GM23338 (cell line): ENCODE results near the gene COMP. TPM values are rescaled to one million over a fixed set of nuclear protein-coding genes. Genes with fewer than 3 reads are reported as not detected.

ENCODE experiments used
- ATAC-seq: fragments of 200-7000 bp; cut with Tn5 transposase; 3 replicates; pipeline ENCODE4 v1.9.1; 2020
- DNase-seq: peaks from one replicate; pipeline ENCODE4 v3.0.0-alpha.2; 2015; ENCODE audit warnings: low spot score
- H2AFZ ChIP-seq: fragments of 200-600 bp; sonication (generic); 2 replicates; pipeline ENCODE4 v1.8.0; 2016; ENCODE audit warnings: antibody characterized with exemption, mild to moderate bottlenecking, moderate library complexity
- H3F3A ChIP-seq: fragments of 200-600 bp; sonication (generic); replicated peaks from 2 replicates; pipeline ENCODE4 v1.8.0; 2017; ENCODE audit warnings: antibody characterized with exemption, mixed run types, low read depth
- H3K27ac ChIP-seq: fragments of 200-600 bp; sonication (generic); 2 replicates; pipeline ENCODE4 v1.6.1; 2016; ENCODE audit warnings: low read depth
- H3K27me3 ChIP-seq: fragments of 200-600 bp; sonication (generic); 2 replicates; pipeline ENCODE4 v1.8.0; 2016; ENCODE audit warnings: mild to moderate bottlenecking, mixed run types, moderate library complexity; ENCODE audit not compliant: insufficient read depth
- H3K36me3 ChIP-seq: fragments of 200-600 bp; sonication (generic); 2 replicates; pipeline ENCODE4 v1.8.0; 2016; ENCODE audit warnings: mild to moderate bottlenecking; ENCODE audit not compliant: insufficient read depth
- H3K4me1 ChIP-seq: fragments of 200-600 bp; sonication (generic); 2 replicates; pipeline ENCODE4 v1.8.0; 2016; ENCODE audit warnings: mild to moderate bottlenecking, moderate library complexity; ENCODE audit not compliant: insufficient read depth
- H3K4me2 ChIP-seq: fragments of 200-600 bp; sonication (generic); 2 replicates; pipeline ENCODE4 v1.7.1; 2017; ENCODE audit warnings: mixed run types
- H3K4me3 ChIP-seq: fragments of 200-600 bp; sonication (generic); 2 replicates; pipeline ENCODE4 v1.6.1; 2016; ENCODE audit warnings: mixed run types
- H3K79me2 ChIP-seq: fragments of 200-600 bp; sonication (generic); replicated peaks from 2 replicates; pipeline ENCODE4 v1.8.0; 2017; ENCODE audit warnings: mild to moderate bottlenecking; ENCODE audit not compliant: insufficient read depth
- H3K9me2 ChIP-seq: fragments of 200-600 bp; sonication (generic); 2 replicates; pipeline ENCODE4 v1.8.0; 2017; ENCODE audit not compliant: insufficient read depth
- H4K20me1 ChIP-seq: fragments of 200-600 bp; sonication (generic); replicated peaks from 2 replicates; pipeline ENCODE4 v1.8.0; 2017; ENCODE audit warnings: mild to moderate bottlenecking; ENCODE audit not compliant: insufficient read depth
- H3K27ac Mint-ChIP-seq: 2 replicates; pipeline ENCODE4 v1.8.0; 2020; ENCODE audit warnings: inconsistent platforms, mild to moderate bottlenecking, moderate library complexity, mixed read lengths
- H3K27me3 Mint-ChIP-seq: 3 replicates; pipeline ENCODE4 v1.8.0; 2022; ENCODE audit warnings: low read depth, mild to moderate bottlenecking, moderate library complexity, mixed read lengths, inconsistent platforms; ENCODE audit not compliant: insufficient read depth, poor library complexity
- H3K36me3 Mint-ChIP-seq: 3 replicates; pipeline ENCODE4 v1.8.0; 2021; ENCODE audit warnings: low read depth, mild to moderate bottlenecking, inconsistent platforms, moderate library complexity, mixed read lengths
- H3K4me1 Mint-ChIP-seq: 3 replicates; pipeline ENCODE4 v1.8.0; 2020; ENCODE audit warnings: mild to moderate bottlenecking, inconsistent platforms, mixed read lengths
- H3K4me3 Mint-ChIP-seq: 3 replicates; pipeline ENCODE4 v1.8.0; 2021; ENCODE audit warnings: moderate library complexity, mild to moderate bottlenecking, inconsistent platforms, mixed read lengths
- H3K9me3 Mint-ChIP-seq: 3 replicates; pipeline ENCODE4 v1.8.0; 2020; ENCODE audit warnings: moderate library complexity, mild to moderate bottlenecking, inconsistent platforms, mixed read lengths
- CREB1 ChIP-seq: fragments of 250-450 bp; sonication (Bioruptor Pico); IDR thresholded peaks from 2 replicates; pipeline ENCODE4 v1.5.0; 2020; ENCODE audit warnings: low read depth, mild to moderate bottlenecking, moderate library complexity
- CTCF ChIP-seq, 2 experiments: fragments of 200-600 bp in 1 of 2; sonication (generic) in 1 of 2; conservative IDR thresholded peaks; 2 replicates each; pipeline versions ENCODE4 v1.5.1 to v1.6.1; 2016 to 2017; ENCODE audit warnings: antibody characterized with exemption in 2 of 2, low read depth in 2 of 2, mild to moderate bottlenecking in 2 of 2, moderate library complexity in 1 of 2
- EZH2phosphoT487 ChIP-seq: fragments of 200-600 bp; sonication (generic); IDR thresholded peaks from one replicate; pipeline ENCODE4 v1.8.1; 2018; ENCODE audit warnings: antibody characterized with exemption; ENCODE audit not compliant: unreplicated experiment
- JUNB ChIP-seq: IDR thresholded peaks from one replicate; pipeline ENCODE4 v1.6.1; 2016; ENCODE audit warnings: antibody characterized with exemption; ENCODE audit not compliant: unreplicated experiment
- NANOG ChIP-seq: IDR thresholded peaks from 2 replicates; pipeline ENCODE4 v1.6.1; 2016; ENCODE audit warnings: antibody characterized with exemption, borderline replicate concordance
- POLR2AphosphoS5 ChIP-seq: IDR thresholded peaks from 2 replicates; pipeline ENCODE4 v1.6.1; 2016; ENCODE audit warnings: antibody characterized with exemption, low read depth
- STAT1 ChIP-seq: IDR thresholded peaks from one replicate; pipeline ENCODE4 v1.6.1; 2016; ENCODE audit warnings: antibody characterized with exemption; ENCODE audit not compliant: unreplicated experiment
- ZNF114 ChIP-seq: fragments of 250-450 bp; sonication (Bioruptor Pico); IDR thresholded peaks from 2 replicates; pipeline ENCODE4 v1.5.0; 2020; ENCODE audit warnings: mild to moderate bottlenecking, moderate library complexity
- ZNF331 ChIP-seq: fragments of 250-450 bp; sonication (Bioruptor Pico); IDR thresholded peaks from 2 replicates; pipeline ENCODE4 v1.5.0; 2020; ENCODE audit warnings: low read depth, mild to moderate bottlenecking, moderate library complexity
- polyA plus RNA-seq: library from polyadenylated mRNA; unstranded; fragments of >200 nt; fragmentation: Nextera tagmentation; extraction: Ambion mirVana; gene quantifications from 2 replicates; pipeline ENCODE4 v1.2.1, GENCODE V29; 2016
- total RNA-seq: library from RNA; depleted of rRNA; stranded (reverse); fragments of >200 nt; shearing (Covaris generic); gene quantifications from 2 replicates; pipeline ENCODE4 v1.2.3, GENCODE V29; 2014
- TF ChIP-seq, protein P1 (sequence below): IDR thresholded peaks from 2 replicates; pipeline ENCODE4 v1.6.1; 2016; ENCODE audit warnings: antibody characterized with exemption

Gene COMP
- total and polyA plus RNA-seq, 2 experiments from 2014 or later, result 0.58 to 0.63 TPM

GRCh38 chr19:18785179-18786124 lies 5.7 kb downstream of the COMP start (continued):
- TF ChIP-seq ZNF331 (CRISPR knock-in tag) (no peak), STAT1 (no peak), JUNB (no peak), ZNF114 (CRISPR knock-in tag) (no peak), POLR2AphosphoS5 (no peak), CREB1 (no peak), CTCF (conservative IDR thresholded peaks at IDR 0.05; ENCODE audit: low read depth in 2 of 2) (no peak)
- TF ChIP-seq, protein P1, sequence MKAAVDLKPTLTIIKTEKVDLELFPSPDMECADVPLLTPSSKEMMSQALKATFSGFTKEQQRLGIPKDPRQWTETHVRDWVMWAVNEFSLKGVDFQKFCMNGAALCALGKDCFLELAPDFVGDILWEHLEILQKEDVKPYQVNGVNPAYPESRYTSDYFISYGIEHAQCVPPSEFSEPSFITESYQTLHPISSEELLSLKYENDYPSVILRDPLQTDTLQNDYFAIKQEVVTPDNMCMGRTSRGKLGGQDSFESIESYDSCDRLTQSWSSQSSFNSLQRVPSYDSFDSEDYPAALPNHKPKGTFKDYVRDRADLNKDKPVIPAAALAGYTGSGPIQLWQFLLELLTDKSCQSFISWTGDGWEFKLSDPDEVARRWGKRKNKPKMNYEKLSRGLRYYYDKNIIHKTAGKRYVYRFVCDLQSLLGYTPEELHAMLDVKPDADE, result no peak

- Histone ChIP-seq H3F3A (0 out of 2 replicates have a peak, but pooled peaks cover 6% of the 10 kb centered on the region), H3K27me3 (peaks cover 96% of the 10 kb centered on the region), H3K9me2 (no peaks in the 10 kb centered on the region), H3K4me2 (0 out of 2 replicates have a peak overlapping the region, but pooled peaks have one; percentile 48), H3K36me3 (no peaks in the 10 kb centered on the region), H4K20me1 (peaks cover 9% of the 10 kb centered on the region), H3K79me2 (no peaks in the 10 kb centered on the region), H3K27ac (no peak overlapping the region), H3K4me3 (no peak overlapping the region), H2AFZ (no peak overlapping the region), H3K4me1 (peaks cover 4% of the 10 kb centered on the region; the same call in 1 of the 2 replicates)
- H3K36me3 Mint-ChIP-seq, result no peaks in the 10 kb centered on the region; the same call in 2 of the 3 replicates
- TF ChIP-seq EZH2phosphoT487 (no peak), POLR2AphosphoS5 (no peak), NANOG (no peak), STAT1 (no peak)
- TF ChIP-seq, protein P1, result no peak
- DNase-seq (no peak), ATAC-seq (no peak)
- H3K4me1 Mint-ChIP-seq, result peaks cover 12% of the 10 kb centered on the region
- H3K27me3 Mint-ChIP-seq, result peaks cover 81% of the 10 kb centered on the region
- H3K27ac Mint-ChIP-seq, result no peak overlapping the region
- peak overlapping the region; percentile 2; the same call in 1 of the 3 replicates for H3K4me3 Mint-ChIP-seq
- peaks cover 7% of the 10 kb centered on the region for H3K9me3 Mint-ChIP-seq
Observed at GRCh38 chr19:18784786-18785120, 6.4 kb downstream of the COMP start.
